Renal cortex interstitium (tissue), 11 donors: Measurements from ENCODE around the gene ANKDD1A. TPM values are rescaled to one million over a fixed set of nuclear protein-coding genes. Genes with fewer than 3 reads are reported as not detected.

ENCODE experiments used
- DNase-seq, 11 donors: peaks; one replicate each; pipeline ENCODE4 v3.0.0-alpha.2; 2013; ENCODE audit warnings: low read depth in 9 of 11, low spot score in 4 of 11; ENCODE audit errors: extremely low read depth in 1 of 11
- polyA plus RNA-seq, 3 donors: library from polyadenylated mRNA; unstranded; fragments of 120-200 nt; gene quantifications; one replicate each; pipeline ENCODE4 v1.2.1, GENCODE V29; 2013; ENCODE audit not compliant: insufficient read length in 3 of 3

The ANKDD1A gene
- polyA plus RNA-seq, 3 donors: 5.3 to 8.5 (median 6.0) TPM

DNA sequence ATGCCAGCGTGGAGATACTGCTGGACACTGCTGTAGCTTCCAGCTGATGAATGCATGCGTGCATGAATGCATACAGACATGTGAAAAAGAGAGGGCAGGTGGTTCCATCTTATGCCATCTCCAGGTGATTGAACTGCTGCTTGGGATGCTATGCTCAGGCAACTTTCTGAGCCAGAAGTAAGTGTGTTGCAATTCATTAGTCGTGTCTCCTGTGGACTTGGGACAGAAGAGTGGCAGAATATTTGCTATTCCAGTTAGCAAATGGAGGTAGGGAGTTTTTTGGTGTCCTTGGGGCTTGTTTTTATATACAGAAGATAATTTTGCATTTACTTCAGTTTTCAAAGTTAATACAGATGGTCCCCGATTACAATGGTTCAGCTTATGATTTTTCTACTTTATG, 33.3 kb downstream of the ANKDD1A start:
- DNase-seq: no peak

DNA sequence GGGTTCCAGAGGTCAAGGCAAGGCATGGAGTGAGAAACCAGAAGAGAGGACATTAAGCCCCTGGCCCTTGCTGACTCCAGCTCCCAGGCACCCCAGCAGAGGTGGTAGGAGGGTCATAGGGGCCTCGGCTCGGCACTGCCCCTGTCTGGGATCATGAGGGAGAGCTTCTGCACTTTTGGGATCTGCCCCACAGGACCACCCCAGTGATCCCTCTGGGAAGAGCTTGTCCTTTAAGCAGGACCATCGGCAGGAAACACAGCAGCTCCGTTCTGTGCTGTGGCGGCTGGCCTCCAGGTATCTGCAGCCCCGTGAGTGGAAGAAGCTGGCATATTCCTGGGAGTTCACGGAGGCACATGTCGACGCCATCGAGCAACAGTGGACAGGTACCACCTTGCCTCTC, 35.5 kb downstream of the ANKDD1A start:
- DNase-seq: no peak

DNA sequence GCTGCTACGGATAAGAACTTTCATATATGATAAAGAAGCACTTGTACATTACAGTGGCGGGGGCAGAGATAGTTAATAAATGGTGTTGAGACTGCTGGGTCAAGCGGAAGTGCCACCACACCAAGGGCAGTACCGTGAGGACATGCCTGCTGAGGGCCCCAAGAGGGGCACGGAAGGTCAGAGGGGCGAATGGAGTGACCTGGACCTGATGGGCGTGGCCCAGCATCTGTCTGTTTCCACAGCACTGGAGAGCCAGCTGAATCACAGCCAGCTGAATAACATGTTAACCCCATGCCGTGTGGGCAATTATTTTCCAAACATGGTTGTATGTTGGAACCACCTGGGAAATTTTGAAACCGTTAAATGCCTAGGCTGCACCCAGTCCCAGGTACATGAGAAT, 37.2 kb downstream of the ANKDD1A start:
- no peak for DNase-seq

DNA sequence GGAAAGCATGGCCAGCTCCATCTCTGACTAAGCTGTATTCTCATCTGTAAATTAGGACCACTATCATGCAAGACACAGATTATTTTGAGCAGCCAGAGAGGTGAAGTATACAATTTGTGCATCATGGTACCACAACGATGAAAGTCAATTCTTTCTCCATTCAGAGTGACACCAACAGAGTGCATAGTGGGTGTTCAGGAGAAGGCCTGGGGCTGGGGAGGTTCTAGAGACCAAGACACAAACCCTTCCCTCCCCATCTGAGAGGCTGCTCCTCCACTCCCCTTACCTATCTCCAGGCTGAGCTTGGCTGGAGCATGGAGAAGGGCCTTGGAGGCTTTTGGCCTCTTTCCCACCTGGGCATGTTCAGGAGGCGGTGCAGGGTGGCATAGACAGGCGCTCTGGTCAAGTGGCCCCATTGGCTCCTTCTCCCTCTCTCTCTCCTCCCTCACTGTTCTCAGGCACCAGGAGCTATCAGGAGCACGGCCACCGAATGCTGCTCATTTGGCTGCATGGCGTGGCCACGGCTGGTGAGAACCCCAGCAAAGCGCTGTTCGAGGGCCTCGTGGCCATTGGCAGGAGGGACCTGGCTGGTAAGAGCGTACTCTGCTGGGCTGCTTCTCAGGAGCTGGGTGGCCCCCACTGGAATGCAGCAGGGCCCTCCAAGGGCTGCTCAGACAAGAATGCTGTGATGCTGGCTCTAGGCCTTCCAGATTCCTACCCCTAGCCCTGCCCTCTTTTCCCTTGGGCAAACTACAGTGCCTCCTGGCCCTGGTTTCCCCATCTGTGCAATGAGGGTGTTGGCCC, 37.9 kb downstream of the ANKDD1A start:
- no peak for DNase-seq

DNA sequence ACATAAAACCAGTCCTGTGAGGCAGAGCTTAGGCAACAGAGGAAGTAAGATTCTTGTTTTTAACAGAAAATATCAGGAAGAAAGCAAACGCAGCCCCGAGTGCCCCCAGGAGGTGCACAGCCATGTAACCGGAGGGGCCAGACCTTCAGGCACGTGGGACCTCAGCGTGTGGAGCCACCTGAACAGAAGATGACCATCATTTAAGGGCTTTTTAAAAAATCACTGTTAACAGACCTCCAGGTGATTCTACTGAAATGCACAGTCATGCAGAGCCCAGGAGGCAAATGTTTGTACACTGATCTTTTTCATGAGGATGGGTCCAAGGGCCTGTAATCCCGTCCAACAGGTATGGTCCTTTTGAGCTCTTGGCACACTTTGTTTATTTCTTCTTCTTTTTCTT, 39.2 kb downstream of the ANKDD1A start:
- DNase-seq: no peak

DNA sequence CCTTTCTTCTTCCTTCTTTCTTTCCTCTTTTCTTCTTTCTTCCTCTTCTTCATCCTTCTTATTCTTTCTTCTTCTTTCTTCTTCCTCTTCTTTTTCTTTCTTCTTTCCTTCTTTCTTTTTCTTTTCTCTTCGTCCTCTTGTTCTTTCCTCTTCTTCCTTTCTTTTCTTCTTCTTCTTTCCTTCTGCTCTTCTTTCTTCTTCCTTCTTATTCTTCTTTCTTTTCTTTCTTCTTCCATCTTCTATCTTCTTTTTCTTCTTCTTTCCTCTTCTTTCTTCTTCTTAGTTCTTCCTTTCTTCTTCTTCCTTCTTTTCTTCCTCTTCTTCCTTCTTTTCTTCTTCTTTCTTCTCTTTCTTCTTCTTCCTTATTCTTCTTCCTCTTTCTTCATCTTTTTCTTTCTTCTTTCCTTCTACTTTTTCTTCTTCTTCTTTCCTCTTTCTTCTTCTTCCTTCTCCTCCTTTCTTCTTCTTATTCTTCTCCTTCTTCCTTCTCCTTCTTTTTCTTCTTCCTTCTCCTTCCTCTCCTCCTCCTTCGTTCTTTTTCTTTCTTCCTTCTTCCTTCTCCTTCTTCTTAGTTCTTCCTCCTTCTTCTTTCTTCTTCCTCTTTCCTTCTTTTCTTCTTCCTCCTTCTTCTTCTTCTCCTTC, 40.2 kb downstream of the ANKDD1A start:
- DNase-seq: no peak

DNA sequence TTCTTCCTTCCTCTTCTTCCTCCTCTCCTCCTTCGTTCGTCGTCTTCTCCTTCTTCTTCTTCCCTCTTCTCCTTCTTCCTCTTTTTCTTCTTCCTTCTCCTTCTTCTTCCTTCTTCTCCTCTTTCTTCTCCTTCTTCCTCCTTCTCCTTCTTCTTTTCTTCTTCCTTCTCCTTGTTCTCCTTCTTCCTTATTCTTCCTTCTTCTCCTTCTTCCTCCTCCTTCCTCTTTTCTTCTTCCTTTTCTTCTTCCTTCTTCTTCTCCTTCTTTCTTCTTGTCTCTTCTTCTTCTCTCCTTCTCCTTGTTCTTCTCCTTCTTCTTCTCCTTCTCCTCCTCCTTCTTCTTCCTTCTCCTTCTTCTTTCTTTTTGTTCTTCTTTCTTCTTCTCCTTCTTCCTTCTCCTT, 42.7 kb downstream of the ANKDD1A start:
- no peak for DNase-seq

DNA sequence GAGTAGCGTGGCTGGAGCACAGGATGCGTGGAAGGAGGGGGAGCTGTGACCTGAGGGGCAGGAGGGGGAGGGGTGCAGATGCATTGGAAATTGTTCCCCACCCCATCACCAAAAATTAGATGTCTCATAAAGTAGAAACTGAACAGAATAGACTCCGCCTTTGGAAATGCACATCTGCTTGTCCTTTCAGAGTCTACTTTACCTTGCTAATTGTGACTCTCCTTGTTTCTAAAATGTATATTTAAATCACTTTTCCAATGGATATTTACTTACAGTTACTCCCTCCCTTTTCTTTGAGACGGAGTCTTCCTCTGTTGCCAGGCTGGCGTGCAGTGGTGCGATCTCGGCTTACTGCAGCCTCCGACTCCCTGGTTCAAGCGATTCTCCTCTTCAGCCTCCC, 47.4 kb downstream of the ANKDD1A start:
- DNase-seq: no peak

DNA sequence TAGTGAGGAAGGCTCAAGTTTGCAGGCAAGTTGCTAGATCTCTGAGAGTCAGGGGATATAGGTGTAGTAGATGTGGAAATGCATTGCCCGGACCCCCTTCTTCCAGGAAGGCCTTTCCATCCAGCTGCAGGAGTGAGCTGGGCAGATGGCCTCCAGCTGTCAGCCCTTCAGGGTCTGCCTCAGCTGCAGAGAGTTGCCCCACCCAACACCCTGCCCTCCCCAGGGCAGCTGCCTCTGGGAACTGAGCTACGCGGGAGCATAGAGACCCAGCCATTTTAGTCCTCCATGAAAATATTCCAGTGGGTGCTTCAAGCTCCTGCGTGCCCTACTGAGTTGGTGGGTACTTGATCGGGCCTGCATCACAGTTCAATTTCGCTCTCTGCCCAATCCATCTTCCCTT, 48.5 kb downstream of the ANKDD1A start:
- DNase-seq: no peak

DNA sequence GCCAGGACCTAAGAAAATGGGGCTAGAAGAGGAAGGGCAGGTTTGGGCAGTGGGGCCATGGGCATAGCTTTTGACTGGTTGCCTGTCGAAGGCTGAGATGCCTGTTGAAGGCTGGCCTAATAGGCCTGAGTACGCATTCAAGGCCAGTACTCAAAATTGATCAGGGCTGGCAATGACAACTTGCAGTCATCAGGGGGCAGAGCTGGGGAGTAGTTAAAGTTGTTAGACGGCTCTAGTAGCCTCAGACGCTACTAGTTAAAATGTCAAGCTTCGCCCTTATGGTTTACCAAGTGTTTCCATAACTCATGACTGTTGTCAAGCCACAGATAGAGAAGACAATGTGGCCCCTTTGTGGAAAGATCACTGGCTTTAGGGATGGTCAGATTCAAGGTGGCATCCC, 49.3 kb downstream of the ANKDD1A start:
- no peak for DNase-seq

DNA sequence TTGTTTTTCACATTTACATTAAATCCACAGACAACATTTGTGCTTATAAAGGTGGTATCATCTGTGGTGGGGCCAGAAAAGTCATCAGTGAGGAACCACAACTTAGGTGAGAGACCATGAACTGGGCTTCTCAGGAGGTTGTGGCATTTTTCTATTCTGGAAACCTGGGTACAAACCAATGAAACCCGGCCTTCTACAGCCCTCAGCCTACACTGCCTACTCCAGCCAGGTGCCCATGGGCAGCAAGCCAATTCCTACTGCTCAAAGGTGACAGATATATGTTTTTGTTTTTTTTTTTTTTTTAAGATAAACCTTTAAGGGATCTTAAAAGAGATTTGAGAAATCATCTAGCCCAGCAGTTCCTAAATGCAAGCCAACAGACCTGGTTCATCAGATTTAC, 57.7 kb downstream of the ANKDD1A start:
- DNase-seq: no peak

DNA sequence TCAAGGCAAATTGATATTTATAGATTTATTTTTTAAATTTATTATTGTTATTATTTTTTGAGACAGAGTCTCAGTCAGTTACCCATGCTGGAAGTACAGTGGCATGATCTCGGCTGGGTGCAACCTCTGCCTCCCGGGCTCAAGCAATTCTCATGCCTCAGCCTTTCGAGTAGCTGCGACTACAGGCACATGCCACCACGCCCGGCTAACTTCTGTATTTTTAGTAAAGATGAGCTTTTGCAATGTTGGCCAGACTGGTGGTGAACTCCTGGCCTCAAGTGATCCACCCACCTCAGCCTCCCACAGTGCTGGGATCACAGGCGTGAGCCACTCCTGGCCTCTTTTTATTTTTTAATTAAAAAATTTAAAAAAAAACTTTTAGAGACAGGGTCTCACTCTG, 59.0 kb downstream of the ANKDD1A start:
- no peak for DNase-seq

DNA sequence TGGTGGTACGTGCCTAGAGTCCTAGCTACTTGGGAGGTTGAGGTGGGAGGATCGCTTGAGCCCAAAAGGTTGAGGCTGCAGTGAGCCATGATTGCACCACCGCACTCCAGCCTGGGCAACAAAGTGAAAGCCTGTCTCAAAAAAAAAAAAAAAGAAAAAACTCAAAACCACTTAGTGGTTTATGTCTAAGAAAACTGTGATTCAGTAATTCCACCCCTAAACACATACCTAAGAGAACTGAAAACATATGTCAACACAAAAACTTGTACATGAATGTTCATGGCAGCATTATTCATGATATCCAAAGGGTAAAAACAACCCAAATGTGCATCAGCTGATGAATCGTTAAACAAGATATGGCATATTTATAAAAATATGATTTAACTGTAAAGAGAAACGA, 63.7 kb downstream of the ANKDD1A start:
- no peak for DNase-seq

DNA sequence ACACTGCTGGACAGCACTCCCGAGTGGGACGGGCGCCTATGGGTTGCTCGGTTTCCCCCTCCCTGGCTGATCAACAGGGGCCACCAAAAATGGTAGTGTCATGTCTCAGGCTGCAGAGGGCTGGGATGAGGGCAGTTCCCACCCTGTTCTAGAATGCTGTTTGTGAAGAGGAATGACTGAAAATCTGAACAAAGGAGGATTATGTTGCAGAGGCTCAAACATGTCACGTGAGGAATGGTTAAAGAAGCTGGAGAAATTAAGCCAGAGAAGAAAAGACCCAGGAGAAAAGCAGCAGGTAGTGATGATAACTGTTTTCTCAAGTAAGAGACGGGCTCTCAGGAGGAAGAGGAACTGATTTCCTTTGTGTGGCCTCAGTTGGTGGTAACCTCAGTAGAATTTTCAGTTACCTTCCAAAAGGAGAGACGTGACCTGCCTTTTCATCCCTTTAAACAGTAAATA, 67.6 kb downstream of the ANKDD1A start:
- DNase-seq: no peak

DNA sequence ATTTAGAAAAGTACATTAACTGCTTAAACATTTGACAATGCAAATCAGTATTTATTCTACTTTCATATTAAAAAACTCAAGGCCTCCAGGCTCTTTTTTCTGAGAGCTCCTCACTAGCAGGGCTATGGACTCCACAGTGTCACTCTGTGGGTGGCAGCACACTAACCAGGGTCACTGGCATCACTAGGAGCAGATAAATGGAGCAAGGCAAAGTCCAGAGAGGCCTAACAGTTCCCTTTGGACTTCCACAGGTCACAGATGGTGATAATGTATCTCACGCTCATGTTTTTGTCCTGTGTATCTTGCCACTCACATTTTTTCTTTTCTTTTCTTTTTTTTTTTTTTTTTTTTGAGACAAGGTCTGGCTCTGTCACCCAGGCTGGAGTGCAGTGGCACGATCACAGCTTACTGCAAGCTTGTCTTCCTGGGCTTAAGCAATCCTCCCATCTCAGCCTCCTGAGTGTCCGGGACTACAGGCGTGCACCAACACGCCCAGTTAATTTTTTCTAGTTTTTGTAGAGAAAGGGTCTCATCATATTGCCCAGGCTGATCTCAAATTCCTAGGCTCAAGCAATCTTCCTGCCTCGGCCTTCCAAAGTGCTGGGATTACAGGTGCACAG, 70.2 kb downstream of the ANKDD1A start:
- no peak for DNase-seq

DNA sequence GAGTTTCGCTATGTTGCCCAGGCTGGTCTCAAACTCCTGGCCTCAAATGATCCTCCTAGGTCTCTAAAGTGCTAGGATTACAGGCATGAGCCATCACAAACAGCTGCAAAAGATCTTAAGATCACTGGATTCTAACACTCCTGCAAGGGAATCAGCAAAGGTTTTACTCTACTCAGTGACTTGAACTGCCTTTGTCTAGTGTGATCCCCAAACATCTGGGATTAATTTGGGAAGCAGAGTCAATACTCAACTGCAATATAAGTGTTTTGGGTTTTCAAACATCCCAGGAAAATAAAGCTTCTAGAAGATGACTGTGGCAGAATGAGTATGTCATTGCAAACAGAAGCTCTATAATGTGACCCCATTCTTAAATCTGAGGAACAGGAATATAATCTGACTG, 70.8 kb downstream of the ANKDD1A start:
- DNase-seq: no peak

DNA sequence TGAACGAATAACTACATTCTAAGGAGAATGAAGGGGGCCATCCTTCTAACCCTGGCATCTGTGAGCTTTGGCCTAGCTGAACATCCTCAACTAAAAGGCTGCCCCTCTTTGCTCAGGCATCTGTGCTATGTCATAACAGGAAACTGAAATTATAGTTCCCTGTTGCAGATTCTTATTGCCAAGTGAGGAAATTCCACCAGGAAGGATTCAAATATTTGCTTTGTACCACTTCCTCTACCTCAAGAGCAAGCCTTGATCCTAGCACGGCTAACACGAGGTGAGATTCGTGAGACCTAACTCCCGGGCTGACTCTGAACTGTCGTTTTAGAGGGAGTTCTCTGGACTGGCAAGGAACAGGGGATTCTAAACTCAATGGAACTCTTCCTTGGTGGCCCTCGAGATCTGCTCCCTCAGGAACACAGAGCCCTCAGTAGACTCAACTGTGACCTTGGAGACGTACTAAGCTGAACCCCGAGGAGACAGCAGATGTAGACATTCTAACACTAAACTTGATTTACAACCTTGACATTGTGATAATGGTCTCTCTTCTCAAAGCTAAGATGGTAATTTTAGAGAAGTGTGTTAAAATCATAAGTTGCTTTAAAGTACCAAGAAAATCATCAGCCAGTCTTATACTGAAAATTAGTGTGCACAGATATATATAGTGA, 73.8 kb downstream of the ANKDD1A start:
- DNase-seq: no peak

DNA sequence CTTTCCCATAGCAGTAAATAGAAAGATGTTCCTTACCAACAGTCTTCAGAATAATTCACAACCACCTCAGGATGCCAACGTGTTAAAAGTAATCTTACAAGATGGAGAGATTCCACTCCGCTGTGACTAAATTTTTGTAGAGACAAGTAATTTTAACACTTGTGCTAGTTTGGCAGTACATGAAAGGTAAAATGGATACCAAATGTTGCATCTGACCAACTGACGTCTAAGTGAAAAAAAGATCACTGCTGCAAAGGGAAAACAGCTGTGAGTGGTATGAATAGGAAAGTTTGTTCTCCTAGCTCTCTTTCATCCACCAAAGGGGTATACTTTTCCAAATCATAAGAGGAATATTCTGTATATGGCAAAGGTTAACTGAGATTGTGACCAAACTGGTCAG, 75.4 kb downstream of the ANKDD1A start:
- no peak for DNase-seq

DNA sequence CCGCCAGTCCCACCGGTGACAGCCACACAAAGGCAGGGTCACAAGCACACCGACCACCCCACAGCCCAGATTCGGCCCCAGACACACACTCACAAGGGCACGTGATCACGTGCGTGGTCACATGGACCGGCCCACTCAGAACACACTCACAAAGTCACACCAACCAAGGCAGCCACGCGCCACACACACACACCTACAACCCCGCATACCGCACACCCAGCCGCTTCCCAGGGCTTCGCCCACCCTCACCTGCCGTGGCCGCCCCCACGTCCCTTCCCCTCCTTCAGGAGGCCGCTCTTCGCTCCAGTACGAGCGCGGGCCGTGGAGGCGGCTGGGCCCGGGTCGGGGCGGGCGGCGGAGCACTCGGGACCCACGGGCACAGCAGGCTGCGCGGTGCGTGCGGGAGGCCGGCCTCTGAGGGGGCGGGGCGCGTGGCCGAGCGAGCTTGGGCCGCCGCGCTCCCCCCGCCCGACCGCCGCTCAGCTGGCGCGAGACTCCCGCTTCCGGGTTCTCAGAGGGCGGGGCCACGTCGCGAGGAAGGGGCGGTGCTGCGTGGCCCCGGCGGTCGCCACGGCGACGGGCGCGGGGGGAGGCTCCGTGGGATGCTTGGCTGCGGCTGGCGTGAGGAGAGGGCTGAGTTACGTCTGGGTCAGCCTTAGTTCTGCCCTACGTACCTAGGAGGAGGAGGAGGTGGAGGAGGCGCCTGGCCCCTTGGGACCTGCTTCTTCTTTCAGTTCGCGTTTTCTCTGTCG, 77.9 kb downstream of the ANKDD1A start, which contains the start of gene SPG21:
Gene SPG21 (minus strand): TSS at position 499 of the 752 bp plus-strand sequence. CDS start 6,345 bp downstream, outside the sequence.
- DNase-seq: peak; percentile 80 to 93 (median 89)
